Pulmonary artery endothelial cell (primary cell): ENCODE data around the gene CAPZA2. TPM values are rescaled to one million over a fixed set of nuclear protein-coding genes. Genes with fewer than 3 reads are reported as not detected.
"Not testable (repeated sequence)": the region's sequence is repeated elsewhere in the genome, so short reads cannot be mapped to it uniquely, and the experiment has no call there.

ENCODE experiments used
- DNase-seq: peaks from one replicate; pipeline ENCODE4 v3.0.0-alpha.2; 2011; ENCODE audit warnings: low read depth, low spot score
- total RNA-seq: library from RNA; depleted of rRNA; stranded (reverse); fragments of >200 nt; gene quantifications from 2 replicates; pipeline ENCODE4 v1.2.3, GENCODE V29; 2014

The CAPZA2 gene
- total RNA-seq, 1 donor from 2014 or later: 304 TPM

GRCh38 chr7:116953372-116953905, 91.1 kb downstream of the CAPZA2 start, which contains the start of gene ST7:
Gene ST7 (plus strand): TSS chr7:116953501. CDS start chr7:116953541, 40 bp downstream.
- DNase-seq: no peak

DNA sequence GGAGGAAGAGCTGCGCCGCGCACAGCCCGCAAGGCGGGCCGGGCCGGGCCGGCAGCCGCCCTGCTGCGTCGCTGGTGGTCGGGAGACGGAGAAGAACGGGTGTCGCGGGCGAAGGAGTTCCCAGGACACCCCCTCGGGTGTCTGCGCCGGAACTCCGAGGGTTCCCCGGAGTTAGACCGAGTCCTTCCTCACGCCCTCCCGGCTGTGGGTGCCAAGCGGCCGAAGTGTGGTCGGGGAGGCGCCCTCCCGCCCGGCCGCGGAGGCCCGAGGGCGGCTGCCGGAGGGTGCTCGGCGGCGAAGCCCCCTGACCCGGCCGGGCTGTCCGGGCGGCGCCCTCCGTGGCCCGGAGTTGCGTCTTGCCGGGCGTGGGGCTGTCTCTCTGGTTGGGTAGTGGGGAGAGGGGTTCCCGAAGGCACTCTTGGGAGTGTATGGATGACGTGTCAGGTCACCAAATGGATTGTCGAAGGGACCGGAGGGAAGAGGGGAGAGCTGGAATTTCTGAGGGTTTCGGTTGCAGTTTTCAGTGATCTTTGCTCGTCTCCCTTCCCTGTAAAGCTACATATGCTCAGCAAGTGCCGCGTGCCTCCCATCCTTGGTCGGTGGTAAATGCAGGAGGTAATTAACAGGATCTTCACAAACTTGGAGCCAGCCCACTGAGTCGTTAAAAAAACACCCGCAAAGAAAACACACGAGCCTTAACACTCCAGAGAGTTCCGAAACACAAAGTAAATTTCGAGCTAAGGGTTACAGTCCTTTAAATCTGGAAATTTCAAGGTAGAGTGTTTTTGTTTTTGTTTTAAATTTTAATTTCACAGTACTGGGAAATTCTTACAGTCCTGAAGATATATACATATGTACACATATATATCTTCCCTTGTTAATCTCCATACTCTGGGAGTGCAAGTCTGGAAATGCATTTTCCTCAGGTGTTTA, 91.8 kb downstream of the CAPZA2 start:
- peak; percentile 67 for DNase-seq

DNA sequence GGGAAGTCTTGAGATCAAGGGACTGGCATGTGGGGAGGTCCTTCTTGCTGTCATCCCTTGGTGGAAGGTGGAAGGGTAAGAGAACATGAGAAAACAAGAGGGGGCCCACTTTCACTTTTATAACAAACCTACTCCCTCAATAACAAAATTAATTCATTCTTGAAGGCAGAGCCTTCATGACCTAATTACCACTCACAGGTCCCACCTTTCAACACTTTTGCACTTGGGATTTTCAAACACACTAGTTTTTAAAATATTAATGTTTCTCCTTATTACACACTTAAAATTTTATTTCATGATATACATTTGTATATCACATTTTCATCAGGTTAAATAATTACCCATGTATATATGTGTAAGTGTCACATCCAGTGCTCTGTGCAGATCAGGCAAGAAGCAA, 93.0 kb downstream of the CAPZA2 start:
- DNase-seq: no peak

DNA sequence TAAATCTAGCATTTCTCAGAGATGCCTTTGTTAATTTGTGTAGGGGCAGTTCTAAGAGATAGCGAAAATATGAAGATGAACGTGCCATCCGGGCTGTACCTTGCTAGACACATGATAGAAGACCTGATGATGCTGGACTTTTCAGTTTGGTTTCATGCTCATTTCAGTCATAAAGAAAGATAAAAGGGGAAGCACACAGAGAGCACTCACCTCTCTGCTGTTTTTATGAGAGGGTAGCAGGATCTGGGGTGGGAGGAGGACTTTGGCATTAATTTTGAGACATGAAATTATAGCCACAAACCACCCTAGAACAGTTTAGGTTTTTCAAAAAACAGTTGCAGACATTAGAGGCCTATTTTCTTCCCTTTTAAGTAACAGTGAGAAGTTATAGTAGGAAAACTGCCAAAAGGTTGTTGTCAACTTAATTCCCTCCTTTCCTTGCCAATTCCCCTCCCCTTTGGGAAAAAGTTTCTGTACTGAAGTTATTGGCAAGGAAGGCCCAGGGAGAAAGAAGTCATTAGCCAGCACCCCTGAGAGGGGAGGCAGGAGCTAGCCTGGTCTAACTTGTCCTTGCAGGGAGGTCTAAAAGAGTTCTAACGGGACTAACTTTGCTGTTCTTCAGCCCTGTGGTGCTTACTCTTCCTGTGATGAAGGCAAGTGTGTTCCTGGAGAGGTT, 93.6 kb downstream of the CAPZA2 start:
- DNase-seq: no peak

- DNase-seq: no peak
These were observed 94.1 kb downstream of the CAPZA2 start for GRCh38 chr7:116956477-116956804.

- no peak for DNase-seq
These were observed 95.5 kb downstream of the CAPZA2 start for GRCh38 chr7:116957874-116958273.

GRCh38 chr7:116961966-116962673, 99.7 kb downstream of the CAPZA2 start:
- not testable (repeated sequence) for DNase-seq

GRCh38 chr7:116963234-116963633, 100.8 kb downstream of the CAPZA2 start:
- DNase-seq: no peak

- no peak for DNase-seq
These were observed 104.2 kb downstream of the CAPZA2 start for GRCh38 chr7:116966601-116967000.

GRCh38 chr7:116967254-116967922, 105.0 kb downstream of the CAPZA2 start:
- DNase-seq: no peak

DNA sequence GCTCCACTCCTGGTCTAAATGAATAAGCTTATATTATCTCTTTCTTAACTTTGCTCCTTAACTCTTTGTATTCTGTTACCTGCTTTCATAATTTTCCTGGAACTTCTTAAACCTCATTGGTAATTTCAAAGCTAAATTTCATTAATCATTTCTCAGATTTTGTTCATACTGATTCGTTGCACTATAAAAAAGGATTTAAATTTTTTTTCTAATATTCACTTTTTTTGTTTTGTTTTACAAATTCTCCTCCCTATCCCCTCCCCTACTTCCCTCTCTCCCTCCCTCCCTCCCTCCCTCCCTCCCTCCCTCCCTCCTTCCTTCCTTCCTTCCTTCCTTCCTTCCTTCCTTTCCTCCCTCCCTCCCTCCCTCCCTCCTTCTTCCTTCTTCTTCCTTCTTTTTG, 105.6 kb downstream of the CAPZA2 start:
- no peak for DNase-seq

GRCh38 chr7:116968631-116969030, 106.2 kb downstream of the CAPZA2 start:
- no peak for DNase-seq

- DNase-seq: no peak
These were observed 107.0 kb downstream of the CAPZA2 start for GRCh38 chr7:116969371-116969902.

DNA sequence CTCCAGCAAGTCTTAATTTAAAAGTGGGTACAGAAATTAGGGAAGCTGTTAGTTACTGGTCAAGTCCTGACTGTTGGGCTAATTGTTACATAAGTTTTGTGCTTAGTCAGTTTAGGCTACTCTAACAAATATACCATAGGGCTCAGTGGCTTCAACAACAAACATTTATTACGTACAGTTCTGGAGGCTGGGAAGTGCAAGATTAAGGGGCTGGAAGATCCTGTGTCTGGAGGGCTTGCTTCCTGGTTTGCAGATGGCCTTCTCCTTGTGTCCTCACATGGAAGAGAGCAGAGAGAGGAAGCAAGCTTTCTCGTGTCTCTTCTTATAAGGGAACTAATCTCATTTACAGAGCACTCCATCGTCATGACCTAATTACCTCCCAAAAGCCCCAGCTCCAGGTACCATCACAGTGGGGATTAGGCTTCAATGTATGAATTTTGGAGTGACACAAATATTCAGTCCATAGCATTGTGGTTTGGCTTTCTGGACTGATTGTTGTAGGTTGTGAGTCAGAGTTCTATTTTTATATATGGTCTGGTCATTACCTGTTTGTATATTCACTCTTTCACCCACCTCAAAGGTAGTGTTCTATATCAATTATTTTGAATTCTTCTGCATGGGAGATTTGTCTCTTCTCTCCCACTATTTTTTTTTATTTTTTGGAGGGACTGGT, 108.0 kb downstream of the CAPZA2 start:
- no peak for DNase-seq

- not testable (repeated sequence) for DNase-seq
These were observed 108.8 kb downstream of the CAPZA2 start for GRCh38 chr7:116971153-116971552.

Other genes with a start within 250 kb of the CAPZA2 start
- 80.8 and 188 TPM in 2 replicates for gene MET, start 190.4 kb upstream of the CAPZA2 start, total RNA-seq
- gene ST7, start 90.9 kb downstream of the CAPZA2 start, total RNA-seq: 21.4 and 22.4 TPM in 2 replicates